ENCODE measurements around the gene DLG2. TPM values are rescaled to one million over a fixed set of nuclear protein-coding genes. Genes with fewer than 3 reads are reported as not detected.

The DLG2 gene
- total and polyA plus RNA-seq, 9 of the 15 experiments (the other 6 are each of a cell fraction or from before 2014, with no cell fraction given): 0.52 to 1.6 (median 0.95) TPM

GRCh38 chr11:85105868-85106267 is 521.3 kb downstream of the DLG2 start (continued):
- TF ChIP-seq ETS2 (tag; IDR thresholded peaks at IDR 0.05; ENCODE audit: borderline replicate concordance, poor library complexity, severe bottlenecking): no peak
- TF ChIP-seq CTBP1 (IDR thresholded peaks at IDR 0.05; ENCODE audit: borderline replicate concordance): no peak
- TF ChIP-seq RCOR1 (IDR thresholded peaks at IDR 0.05; ENCODE audit: borderline replicate concordance in 1 of 2, low read depth in 2 of 2, low read length in 2 of 2): no peak
- TF ChIP-seq ZNF311 (CRISPR knock-in tag; IDR thresholded peaks at IDR 0.05): no peak
- no peak for TF ChIP-seq TAF1 (IDR thresholded peaks at IDR 0.05; ENCODE audit: control insufficient read depth, extremely low read depth, insufficient read depth, low read length, severe bottlenecking)
- no peak for TF ChIP-seq E2F5 (CRISPR knock-in tag; IDR thresholded peaks at IDR 0.05)
- TF ChIP-seq ZNF75A (CRISPR knock-in tag; IDR thresholded peaks at IDR 0.05): no peak
- TF ChIP-seq PCBP2 (IDR thresholded peaks at IDR 0.05; ENCODE audit: low read depth, low read length, poor library complexity, severe bottlenecking): no peak
- TF ChIP-seq, protein P1, sequence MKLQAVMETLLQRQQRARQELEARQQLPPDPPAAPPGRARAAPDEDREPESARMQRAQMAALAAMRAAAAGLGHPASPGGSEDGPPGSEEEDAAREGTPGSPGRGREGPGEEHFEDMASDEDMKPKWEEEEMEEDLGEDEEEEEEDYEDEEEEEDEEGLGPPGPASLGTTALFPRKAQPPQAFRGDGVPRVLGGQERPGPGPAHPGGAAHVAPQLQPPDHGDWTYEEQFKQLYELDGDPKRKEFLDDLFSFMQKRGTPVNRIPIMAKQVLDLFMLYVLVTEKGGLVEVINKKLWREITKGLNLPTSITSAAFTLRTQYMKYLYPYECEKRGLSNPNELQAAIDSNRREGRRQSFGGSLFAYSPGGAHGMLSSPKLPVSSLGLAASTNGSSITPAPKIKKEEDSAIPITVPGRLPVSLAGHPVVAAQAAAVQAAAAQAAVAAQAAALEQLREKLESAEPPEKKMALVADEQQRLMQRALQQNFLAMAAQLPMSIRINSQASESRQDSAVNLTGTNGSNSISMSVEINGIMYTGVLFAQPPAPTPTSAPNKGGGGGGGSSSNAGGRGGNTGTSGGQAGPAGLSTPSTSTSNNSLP (IDR thresholded peaks at IDR 0.05; ENCODE audit: borderline replicate concordance, low read depth, low read length): no peak
- TF ChIP-seq TFAM (CRISPR knock-in tag; conservative IDR thresholded peaks at IDR 0.05): no peak
- TF ChIP-seq NR4A1 (CRISPR knock-in tag; IDR thresholded peaks at IDR 0.05): no peak
- no peak for TF ChIP-seq NR4A1 (tag; IDR thresholded peaks at IDR 0.05)

All from K562 (cell line).